HepG2 (cell line): Measurements from ENCODE around the gene CTCF. TPM values are rescaled to one million over a fixed set of nuclear protein-coding genes. Genes with fewer than 3 reads are reported as not detected.

Source experiments
- IKZF4 ChIP-seq: sonication (generic); formaldehyde crosslinking; IDR thresholded peaks from 2 replicates; pipeline ENCODE4 v1.5.1; 2020; ENCODE audit warnings: borderline replicate concordance, mild to moderate bottlenecking, low read depth, missing genetic modification reagents; ENCODE audit errors: not compliant biosample characterization
- ISX ChIP-seq: sonication (generic); formaldehyde crosslinking; conservative IDR thresholded peaks from 2 replicates; pipeline ENCODE4 v1.5.0; 2020; ENCODE audit warnings: missing genetic modification reagents
- KAT7 ChIP-seq: IDR thresholded peaks from 2 replicates; pipeline ENCODE4 v1.6.1; 2018; ENCODE audit warnings: borderline replicate concordance, missing compliant biosample characterization
- MEIS1 ChIP-seq: sonication (generic); formaldehyde crosslinking; IDR thresholded peaks from 2 replicates; pipeline ENCODE4 v1.9.0; 2021; ENCODE audit warnings: mild to moderate bottlenecking, missing genetic modification reagents, moderate library complexity, borderline replicate concordance
- MZF1 ChIP-seq: sonication (generic); formaldehyde crosslinking; IDR thresholded peaks from 2 replicates; pipeline ENCODE4 v1.8.1; 2023; ENCODE audit warnings: mild to moderate bottlenecking, missing genetic modification reagents, borderline replicate concordance
- ONECUT2 ChIP-seq: sonication (generic); formaldehyde crosslinking; IDR thresholded peaks from 2 replicates; pipeline ENCODE4 v1.4.0; 2020; ENCODE audit warnings: missing genetic modification reagents
- RFX5 ChIP-seq: IDR thresholded peaks from 2 replicates; pipeline ENCODE4 v1.6.1; 2011; ENCODE audit warnings: low read depth, low read length, improper control_type of control experiment
- SMC3 ChIP-seq: IDR thresholded peaks from 2 replicates; pipeline ENCODE4 v1.6.1; 2011; ENCODE audit warnings: low read length, improper control_type of control experiment
- TCF12 ChIP-seq, 2 experiments: fragments of 450-650 bp in 1 of 2; sonication (generic) in 1 of 2; formaldehyde crosslinking in 1 of 2; IDR thresholded peaks; 2 replicates each; pipeline versions ENCODE4 v1.6.1 to v1.8.0; 2017 to 2022; ENCODE audit warnings: antibody characterized with exemption in 1 of 2, mild to moderate bottlenecking in 1 of 2, missing genetic modification reagents in 1 of 2, moderate library complexity in 1 of 2
- YY1 ChIP-seq: IDR thresholded peaks from 2 replicates; pipeline ENCODE4 v1.6.1; 2011; ENCODE audit warnings: low read length, low read depth, moderate library complexity, mild to moderate bottlenecking; ENCODE audit not compliant: insufficient read depth, insufficient replicate concordance
- ZFP36L2 ChIP-seq: sonication (generic); formaldehyde crosslinking; IDR thresholded peaks from 2 replicates; pipeline ENCODE4 v1.4.0; 2020; ENCODE audit warnings: missing genetic modification reagents
- ZNF101 ChIP-seq: sonication (generic); formaldehyde crosslinking; IDR thresholded peaks from 2 replicates; pipeline ENCODE4 v1.4.0; 2020; ENCODE audit warnings: mild to moderate bottlenecking, low read depth, missing genetic modification reagents, borderline replicate concordance
- ZNF124 ChIP-seq: sonication (generic); formaldehyde crosslinking; IDR thresholded peaks from 2 replicates; pipeline ENCODE4 v1.4.0; 2020; ENCODE audit warnings: missing genetic modification reagents
- ZNF17 ChIP-seq: sonication (generic); formaldehyde crosslinking; IDR thresholded peaks from 2 replicates; pipeline ENCODE4 v1.5.0; 2020; ENCODE audit warnings: mild to moderate bottlenecking, missing genetic modification reagents
- ZNF235 ChIP-seq: sonication (generic); formaldehyde crosslinking; IDR thresholded peaks from 2 replicates; pipeline ENCODE4 v1.8.1; 2023; ENCODE audit warnings: mild to moderate bottlenecking, missing genetic modification reagents, borderline replicate concordance
- ZNF292 ChIP-seq: sonication (generic); formaldehyde crosslinking; IDR thresholded peaks from 2 replicates; pipeline ENCODE4 v1.8.1; 2022; ENCODE audit warnings: mild to moderate bottlenecking, low read depth, missing genetic modification reagents, borderline replicate concordance
- ZNF350 ChIP-seq: sonication (generic); formaldehyde crosslinking; IDR thresholded peaks from 2 replicates; pipeline ENCODE4 v1.4.0; 2020; ENCODE audit warnings: mild to moderate bottlenecking, low read depth, missing genetic modification reagents, borderline replicate concordance
- ZNF678 ChIP-seq: sonication (generic); formaldehyde crosslinking; IDR thresholded peaks from 2 replicates; pipeline ENCODE4 v1.4.0; 2020; ENCODE audit warnings: mild to moderate bottlenecking, missing genetic modification reagents
- ZNF773 ChIP-seq: sonication (generic); formaldehyde crosslinking; IDR thresholded peaks from 2 replicates; pipeline ENCODE4 v1.4.0; 2020; ENCODE audit warnings: missing genetic modification reagents, borderline replicate concordance
- ZNF850 ChIP-seq: sonication (generic); formaldehyde crosslinking; conservative IDR thresholded peaks from 2 replicates; pipeline ENCODE4 v1.9.0; 2021; ENCODE audit warnings: mild to moderate bottlenecking, missing genetic modification reagents
- polyA plus RNA-seq, 8 experiments: library from polyadenylated mRNA; depleted of rRNA in 3 of 8; stranded (reverse) in 7 of 8; unstranded in 1 of 8; fragments of >200 nt; fragmentation: Illumina TruSeq in 4 of 8; extraction: Trizol in 4 of 8; gene quantifications; 2 replicates each; pipeline versions ENCODE4 v1.2.1 to v1.2.3, GENCODE V29; 2011 to 2016; ENCODE audit warnings: low read depth in 4 of 8, missing spikeins in 1 of 8, mixed read lengths in 1 of 8; ENCODE audit not compliant: insufficient read depth in 1 of 8
- total RNA-seq, 5 experiments: library from RNA; depleted of rRNA; stranded (reverse); fragments of >200 nt; fragmentation: Illumina TruSeq; extraction: Trizol; gene quantifications; 2 replicates each; pipeline ENCODE4 v1.2.3, GENCODE V29; 2016; ENCODE audit warnings: low read depth in 1 of 5
- TF ChIP-seq, protein P1 (sequence below): sonication (generic); formaldehyde crosslinking; IDR thresholded peaks from 2 replicates; pipeline ENCODE4; 2020; ENCODE audit warnings: missing genetic modification reagents, mild to moderate bottlenecking, borderline replicate concordance
- TF ChIP-seq, protein P2 (sequence below): sonication (generic); formaldehyde crosslinking; IDR thresholded peaks from 2 replicates; pipeline ENCODE4 v1.8.1; 2022; ENCODE audit warnings: mild to moderate bottlenecking, missing genetic modification reagents
- TF ChIP-seq, protein P3 (sequence below), 2 experiments: fragments of 450-650 bp in 1 of 2; sonication (generic) in 1 of 2; formaldehyde crosslinking; IDR thresholded peaks; 2 replicates each; pipeline versions ENCODE4 v1.5.0 to v1.8.0; 2020 to 2022; ENCODE audit warnings: mild to moderate bottlenecking in 1 of 2, missing genetic modification reagents in 1 of 2

Gene CTCF
- total and polyA plus RNA-seq, 2 of the 13 experiments (the other 11 are each of a cell fraction or from before 2014, with no cell fraction given), result 19.5 to 37.5 TPM

DNA sequence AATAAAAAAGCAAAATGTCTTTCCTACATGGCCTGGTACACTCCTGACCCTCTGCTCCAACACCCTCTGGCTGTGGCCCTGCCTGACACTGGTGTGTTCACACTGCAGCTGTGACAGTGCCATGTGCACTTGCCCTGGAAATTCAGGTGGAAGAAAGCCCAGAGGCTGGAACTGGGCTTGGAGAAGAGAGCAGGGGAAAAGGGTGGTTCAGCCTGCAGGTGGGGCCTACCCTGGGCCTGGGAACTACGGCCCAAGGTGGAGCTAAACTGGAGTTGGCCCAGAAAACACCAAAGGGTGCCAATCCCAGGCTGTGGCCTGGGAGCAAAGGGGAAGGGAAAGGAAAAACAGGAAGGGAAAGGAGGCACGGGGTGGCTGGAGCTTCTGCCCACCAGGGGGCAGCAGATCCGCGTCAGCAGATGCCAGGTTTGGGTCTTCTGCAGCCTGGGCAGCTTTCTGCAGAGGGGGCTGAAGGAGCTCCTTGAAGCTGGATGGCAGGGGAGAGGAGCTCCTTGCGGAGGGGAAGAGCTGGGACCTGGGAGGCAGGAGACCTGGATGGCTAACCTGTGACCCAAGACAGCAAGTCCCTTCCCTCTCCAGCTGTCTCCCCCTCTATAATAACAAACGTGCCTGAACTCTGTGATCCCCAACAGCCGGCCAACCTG, 15.4 kb upstream of the CTCF start (continued):
- TF ChIP-seq, protein P1, sequence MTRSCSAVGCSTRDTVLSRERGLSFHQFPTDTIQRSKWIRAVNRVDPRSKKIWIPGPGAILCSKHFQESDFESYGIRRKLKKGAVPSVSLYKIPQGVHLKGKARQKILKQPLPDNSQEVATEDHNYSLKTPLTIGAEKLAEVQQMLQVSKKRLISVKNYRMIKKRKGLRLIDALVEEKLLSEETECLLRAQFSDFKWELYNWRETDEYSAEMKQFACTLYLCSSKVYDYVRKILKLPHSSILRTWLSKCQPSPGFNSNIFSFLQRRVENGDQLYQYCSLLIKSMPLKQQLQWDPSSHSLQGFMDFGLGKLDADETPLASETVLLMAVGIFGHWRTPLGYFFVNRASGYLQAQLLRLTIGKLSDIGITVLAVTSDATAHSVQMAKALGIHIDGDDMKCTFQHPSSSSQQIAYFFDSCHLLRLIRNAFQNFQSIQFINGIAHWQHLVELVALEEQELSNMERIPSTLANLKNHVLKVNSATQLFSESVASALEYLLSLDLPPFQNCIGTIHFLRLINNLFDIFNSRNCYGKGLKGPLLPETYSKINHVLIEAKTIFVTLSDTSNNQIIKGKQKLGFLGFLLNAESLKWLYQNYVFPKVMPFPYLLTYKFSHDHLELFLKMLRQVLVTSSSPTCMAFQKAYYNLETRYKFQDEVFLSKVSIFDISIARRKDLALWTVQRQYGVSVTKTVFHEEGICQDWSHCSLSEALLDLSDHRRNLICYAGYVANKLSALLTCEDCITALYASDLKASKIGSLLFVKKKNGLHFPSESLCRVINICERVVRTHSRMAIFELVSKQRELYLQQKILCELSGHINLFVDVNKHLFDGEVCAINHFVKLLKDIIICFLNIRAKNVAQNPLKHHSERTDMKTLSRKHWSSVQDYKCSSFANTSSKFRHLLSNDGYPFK (CRISPR knock-in tag), result no peak
- no peak for TF ChIP-seq TCF12 (IDR thresholded peaks at IDR 0.05)
- no peak for TF ChIP-seq TCF12 (CRISPR knock-in tag; IDR thresholded peaks at IDR 0.05)
- no peak for TF ChIP-seq ISX
- TF ChIP-seq ZNF17 (CRISPR knock-in tag), result no peak
- TF ChIP-seq ZNF350 (CRISPR knock-in tag), result peak; percentile 51; the same call in 1 of the 2 replicates
- no peak for TF ChIP-seq ZNF292
- TF ChIP-seq ZNF678 (CRISPR knock-in tag), result no peak
- no peak for TF ChIP-seq MEIS1
- TF ChIP-seq SMC3, result peak; percentile 85
- TF ChIP-seq ZNF235 (CRISPR knock-in tag), result no peak
- no peak for TF ChIP-seq ZFP36L2
- TF ChIP-seq ZNF850 (CRISPR knock-in tag), result no peak
- no peak for TF ChIP-seq KAT7 (CRISPR knock-in tag)
- TF ChIP-seq RFX5, result no peak
- TF ChIP-seq ZNF101 (CRISPR knock-in tag), result no peak
- TF ChIP-seq IKZF4 (CRISPR knock-in tag), result no peak
- TF ChIP-seq YY1, result peak; percentile 76
- peak; percentile 26; the same call in 1 of the 2 replicates for TF ChIP-seq ONECUT2 (CRISPR knock-in tag)
- no peak for TF ChIP-seq MZF1 (CRISPR knock-in tag)
- TF ChIP-seq ZNF773 (CRISPR knock-in tag), result no peak
- TF ChIP-seq, protein P2, sequence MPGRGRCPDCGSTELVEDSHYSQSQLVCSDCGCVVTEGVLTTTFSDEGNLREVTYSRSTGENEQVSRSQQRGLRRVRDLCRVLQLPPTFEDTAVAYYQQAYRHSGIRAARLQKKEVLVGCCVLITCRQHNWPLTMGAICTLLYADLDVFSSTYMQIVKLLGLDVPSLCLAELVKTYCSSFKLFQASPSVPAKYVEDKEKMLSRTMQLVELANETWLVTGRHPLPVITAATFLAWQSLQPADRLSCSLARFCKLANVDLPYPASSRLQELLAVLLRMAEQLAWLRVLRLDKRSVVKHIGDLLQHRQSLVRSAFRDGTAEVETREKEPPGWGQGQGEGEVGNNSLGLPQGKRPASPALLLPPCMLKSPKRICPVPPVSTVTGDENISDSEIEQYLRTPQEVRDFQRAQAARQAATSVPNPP (CRISPR knock-in tag), result no peak
- TF ChIP-seq, protein P3, sequence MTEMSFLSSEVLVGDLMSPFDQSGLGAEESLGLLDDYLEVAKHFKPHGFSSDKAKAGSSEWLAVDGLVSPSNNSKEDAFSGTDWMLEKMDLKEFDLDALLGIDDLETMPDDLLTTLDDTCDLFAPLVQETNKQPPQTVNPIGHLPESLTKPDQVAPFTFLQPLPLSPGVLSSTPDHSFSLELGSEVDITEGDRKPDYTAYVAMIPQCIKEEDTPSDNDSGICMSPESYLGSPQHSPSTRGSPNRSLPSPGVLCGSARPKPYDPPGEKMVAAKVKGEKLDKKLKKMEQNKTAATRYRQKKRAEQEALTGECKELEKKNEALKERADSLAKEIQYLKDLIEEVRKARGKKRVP (CRISPR knock-in tag; IDR thresholded peaks at IDR 0.05), result no peak
- TF ChIP-seq ZNF124 (CRISPR knock-in tag), result peak; percentile 81; the same call in 1 of the 2 replicates
